ENCODE data around the gene SLF2. TPM values are rescaled to one million over a fixed set of nuclear protein-coding genes. Genes with fewer than 3 reads are reported as not detected.

SLF2 gene
- total and polyA plus RNA-seq, 2 of the 13 experiments (the other 11 are each of a cell fraction or from before 2014, with no cell fraction given): 12.2 to 48.1 TPM

- no peak for TF ChIP-seq ZNF280D (CRISPR knock-in tag; IDR thresholded peaks at IDR 0.05)
- peak; percentile 64 for TF ChIP-seq ZBTB7B (CRISPR knock-in tag; IDR thresholded peaks at IDR 0.05)
- TF ChIP-seq IKZF1 (IDR thresholded peaks at IDR 0.05): no peak
- no peak for TF ChIP-seq FOXP4 (CRISPR knock-in tag; IDR thresholded peaks at IDR 0.05)
- no peak for TF ChIP-seq GTF2F1 (IDR thresholded peaks at IDR 0.05; ENCODE audit: low read length)
- TF ChIP-seq NRL (CRISPR knock-in tag; IDR thresholded peaks at IDR 0.05; ENCODE audit: borderline replicate concordance): no peak
- TF ChIP-seq SOX5 (CRISPR knock-in tag; IDR thresholded peaks at IDR 0.05; ENCODE audit: borderline replicate concordance): no peak; the same call in 1 of the 2 replicates
- TF ChIP-seq ZNF20 (CRISPR knock-in tag; IDR thresholded peaks at IDR 0.05): no peak
- TF ChIP-seq, protein P1, sequence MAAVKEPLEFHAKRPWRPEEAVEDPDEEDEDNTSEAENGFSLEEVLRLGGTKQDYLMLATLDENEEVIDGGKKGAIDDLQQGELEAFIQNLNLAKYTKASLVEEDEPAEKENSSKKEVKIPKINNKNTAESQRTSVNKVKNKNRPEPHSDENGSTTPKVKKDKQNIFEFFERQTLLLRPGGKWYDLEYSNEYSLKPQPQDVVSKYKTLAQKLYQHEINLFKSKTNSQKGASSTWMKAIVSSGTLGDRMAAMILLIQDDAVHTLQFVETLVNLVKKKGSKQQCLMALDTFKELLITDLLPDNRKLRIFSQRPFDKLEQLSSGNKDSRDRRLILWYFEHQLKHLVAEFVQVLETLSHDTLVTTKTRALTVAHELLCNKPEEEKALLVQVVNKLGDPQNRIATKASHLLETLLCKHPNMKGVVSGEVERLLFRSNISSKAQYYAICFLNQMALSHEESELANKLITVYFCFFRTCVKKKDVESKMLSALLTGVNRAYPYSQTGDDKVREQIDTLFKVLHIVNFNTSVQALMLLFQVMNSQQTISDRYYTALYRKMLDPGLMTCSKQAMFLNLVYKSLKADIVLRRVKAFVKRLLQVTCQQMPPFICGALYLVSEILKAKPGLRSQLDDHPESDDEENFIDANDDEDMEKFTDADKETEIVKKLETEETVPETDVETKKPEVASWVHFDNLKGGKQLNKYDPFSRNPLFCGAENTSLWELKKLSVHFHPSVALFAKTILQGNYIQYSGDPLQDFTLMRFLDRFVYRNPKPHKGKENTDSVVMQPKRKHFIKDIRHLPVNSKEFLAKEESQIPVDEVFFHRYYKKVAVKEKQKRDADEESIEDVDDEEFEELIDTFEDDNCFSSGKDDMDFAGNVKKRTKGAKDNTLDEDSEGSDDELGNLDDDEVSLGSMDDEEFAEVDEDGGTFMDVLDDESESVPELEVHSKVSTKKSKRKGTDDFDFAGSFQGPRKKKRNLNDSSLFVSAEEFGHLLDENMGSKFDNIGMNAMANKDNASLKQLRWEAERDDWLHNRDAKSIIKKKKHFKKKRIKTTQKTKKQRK (IDR thresholded peaks at IDR 0.05; ENCODE audit: low read length): no peak
- TF ChIP-seq, protein P2, sequence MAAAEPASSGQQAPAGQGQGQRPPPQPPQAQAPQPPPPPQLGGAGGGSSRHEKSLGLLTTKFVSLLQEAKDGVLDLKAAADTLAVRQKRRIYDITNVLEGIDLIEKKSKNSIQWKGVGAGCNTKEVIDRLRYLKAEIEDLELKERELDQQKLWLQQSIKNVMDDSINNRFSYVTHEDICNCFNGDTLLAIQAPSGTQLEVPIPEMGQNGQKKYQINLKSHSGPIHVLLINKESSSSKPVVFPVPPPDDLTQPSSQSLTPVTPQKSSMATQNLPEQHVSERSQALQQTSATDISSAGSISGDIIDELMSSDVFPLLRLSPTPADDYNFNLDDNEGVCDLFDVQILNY (CRISPR knock-in tag; conservative IDR thresholded peaks at IDR 0.05): no peak
- no peak for TF ChIP-seq MLX (CRISPR knock-in tag; IDR thresholded peaks at IDR 0.05)
- TF ChIP-seq ZNF574 (CRISPR knock-in tag; IDR thresholded peaks at IDR 0.05): no peak
- TF ChIP-seq, protein P3, sequence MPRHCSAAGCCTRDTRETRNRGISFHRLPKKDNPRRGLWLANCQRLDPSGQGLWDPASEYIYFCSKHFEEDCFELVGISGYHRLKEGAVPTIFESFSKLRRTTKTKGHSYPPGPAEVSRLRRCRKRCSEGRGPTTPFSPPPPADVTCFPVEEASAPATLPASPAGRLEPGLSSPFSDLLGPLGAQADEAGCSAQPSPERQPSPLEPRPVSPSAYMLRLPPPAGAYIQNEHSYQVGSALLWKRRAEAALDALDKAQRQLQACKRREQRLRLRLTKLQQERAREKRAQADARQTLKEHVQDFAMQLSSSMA (CRISPR knock-in tag; IDR thresholded peaks at IDR 0.05): no peak
- no peak for TF ChIP-seq AGO2 (optimal IDR thresholded peaks at IDR 0.05; ENCODE audit: low read depth, low read length)
- TF ChIP-seq RNF2 (conservative IDR thresholded peaks at IDR 0.05; ENCODE audit: low read depth): no peak
- peak; percentile 74 for TF ChIP-seq BHLHE40 (IDR thresholded peaks at IDR 0.05; ENCODE audit: low read length)
Measured at GRCh38 chr10:100896876-100897461, 15.8 kb upstream of the SLF2 start (continued).

All from HepG2 (cell line).